HT-29 (cell line): Measurements from ENCODE around the gene TMEM235. TPM values are rescaled to one million over a fixed set of nuclear protein-coding genes. Genes with fewer than 3 reads are reported as not detected.

ENCODE experiments used
- DNase-seq: peaks from one replicate; pipeline ENCODE4 v3.0.0-alpha.2; 2015; ENCODE audit warnings: low spot score
- total RNA-seq: library from RNA; depleted of rRNA; stranded (reverse); fragments of >200 nt; shearing (Covaris generic); gene quantifications from 2 replicates; pipeline ENCODE4 v1.2.3, GENCODE V29; 2014; rRNA removed

TMEM235 gene
- total RNA-seq: not detected in 2 replicates

- no peak for DNase-seq
These were observed at the start of gene TMEM235 for GRCh38 chr17:78230996-78231935. Gene TMEM235, plus strand, starts transcription at chr17:78231631. Its CDS starts 393 bp downstream, at chr17:78232024.

- no peak for DNase-seq
These were observed 48.9 kb upstream of the TMEM235 start for GRCh38 chr17:78182504-78182903.

DNA sequence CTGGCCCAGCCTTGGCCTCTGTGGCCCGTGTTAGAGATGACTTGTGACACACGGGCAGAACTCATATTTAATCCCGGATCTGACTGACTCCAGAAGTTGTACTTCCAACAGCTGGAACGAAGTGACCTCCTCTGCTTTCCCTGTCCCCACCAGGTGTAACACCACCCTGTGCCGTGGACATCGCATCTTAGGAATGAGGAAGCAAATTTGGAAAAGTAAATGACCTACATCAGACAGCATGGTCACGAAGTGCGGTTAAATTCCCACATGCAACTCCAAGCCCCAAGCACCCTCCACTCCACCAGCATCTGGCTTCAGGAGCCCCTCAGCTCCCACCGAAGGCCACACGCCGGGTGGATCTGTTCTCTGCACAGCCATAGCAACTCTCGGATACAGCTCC is 47.5 kb upstream of the TMEM235 start:
- DNase-seq: no peak

DNA sequence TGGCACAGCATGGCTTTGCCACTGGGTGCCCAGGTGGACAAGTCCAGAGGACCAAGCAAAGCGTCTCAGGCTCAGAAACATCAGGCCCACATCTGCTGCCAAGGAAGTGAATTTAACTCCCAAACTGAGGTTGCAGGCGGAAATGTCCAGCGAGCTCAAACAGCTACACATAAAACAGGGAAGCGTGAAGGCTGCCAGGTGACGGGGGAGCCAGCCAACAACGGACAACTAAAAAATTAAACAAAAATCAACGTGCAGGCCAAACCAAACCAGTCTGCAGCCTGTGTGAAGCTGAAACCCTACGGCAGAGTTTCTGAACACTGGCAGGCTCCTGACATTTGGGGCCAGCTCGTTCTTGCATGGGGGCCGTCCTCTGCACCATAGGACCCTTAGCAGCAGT is 47.1 kb upstream of the TMEM235 start:
- DNase-seq: no peak

DNA sequence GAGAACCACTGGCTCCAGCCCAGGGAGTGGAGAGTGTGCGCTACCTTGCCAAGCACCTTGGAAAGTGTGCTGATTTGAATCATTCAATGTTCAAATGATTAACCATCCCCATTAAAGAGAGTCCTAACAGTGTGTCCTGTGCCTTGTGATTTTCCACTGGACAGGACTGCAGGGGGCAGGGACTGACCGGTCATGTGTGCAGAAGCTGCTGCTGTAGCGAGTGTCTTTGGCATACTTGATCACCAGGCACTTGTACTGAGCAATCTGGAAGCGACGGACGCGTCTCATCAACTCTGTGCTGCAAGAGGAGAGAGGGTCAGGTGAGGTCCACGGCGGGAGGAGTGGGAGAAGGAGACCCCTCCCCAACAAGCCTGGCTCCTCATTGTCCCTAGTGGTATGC is 46.6 kb upstream of the TMEM235 start:
- DNase-seq: no peak

- peak; percentile 68 for DNase-seq
These were observed 45.3 kb upstream of the TMEM235 start for GRCh38 chr17:78185981-78186691.

DNA sequence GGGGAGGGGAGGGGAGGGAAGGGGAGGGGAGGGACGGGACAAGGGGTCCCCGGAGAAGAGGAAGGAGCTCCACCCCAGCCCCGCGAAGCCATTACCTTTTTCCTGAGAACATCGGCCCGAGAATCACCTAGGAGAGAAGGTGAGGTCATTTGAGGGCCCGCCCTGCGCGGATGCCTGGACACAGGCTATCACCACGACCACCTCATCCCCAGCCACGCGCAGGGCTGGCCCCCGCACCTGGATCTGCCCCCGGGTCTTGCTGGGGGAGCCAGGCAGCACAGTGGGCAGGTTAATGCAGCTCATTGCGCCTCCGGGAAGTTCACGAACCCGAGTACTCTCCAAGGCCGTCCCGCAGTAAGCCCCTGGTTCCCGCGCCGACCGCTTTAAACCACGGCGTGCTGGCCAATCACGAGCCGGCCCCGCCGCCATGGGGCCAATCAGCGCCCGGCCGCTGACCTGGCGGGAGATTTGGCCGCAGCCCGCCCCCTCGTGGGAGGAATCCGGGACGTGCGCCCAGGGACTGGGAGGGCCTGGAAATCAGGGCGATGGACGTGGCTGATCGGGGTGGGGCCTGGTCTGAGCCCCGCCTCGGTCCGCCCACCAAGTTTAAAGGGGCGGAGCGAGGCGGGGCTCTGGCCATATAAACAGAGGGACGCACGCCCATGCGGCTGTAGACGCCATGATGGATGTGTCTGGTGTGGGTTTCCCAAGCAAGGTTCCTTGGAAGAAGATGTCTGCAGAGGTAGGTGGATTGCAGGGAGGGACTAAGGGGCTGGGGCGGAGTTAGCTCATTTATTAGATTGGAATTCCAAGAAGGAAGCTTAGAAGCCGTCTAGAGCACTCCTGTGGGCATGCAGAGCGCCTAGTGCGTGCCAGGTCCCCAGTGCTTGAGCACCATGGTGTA is 44.5 kb upstream of the TMEM235 start, which contains the start of the genes AFMID and TK1:
Gene AFMID (plus strand): TSS at position 671 of the 904 bp plus-strand sequence. CDS start 9 bp downstream, at position 680.
Gene TK1 (minus strand): TSS at position 361 of the 904 bp plus-strand sequence. CDS start 58 bp downstream, at position 303.
- DNase-seq: peak; percentile 99

- DNase-seq: no peak
These were observed 34.7 kb upstream of the TMEM235 start for GRCh38 chr17:78196716-78197115.

DNA sequence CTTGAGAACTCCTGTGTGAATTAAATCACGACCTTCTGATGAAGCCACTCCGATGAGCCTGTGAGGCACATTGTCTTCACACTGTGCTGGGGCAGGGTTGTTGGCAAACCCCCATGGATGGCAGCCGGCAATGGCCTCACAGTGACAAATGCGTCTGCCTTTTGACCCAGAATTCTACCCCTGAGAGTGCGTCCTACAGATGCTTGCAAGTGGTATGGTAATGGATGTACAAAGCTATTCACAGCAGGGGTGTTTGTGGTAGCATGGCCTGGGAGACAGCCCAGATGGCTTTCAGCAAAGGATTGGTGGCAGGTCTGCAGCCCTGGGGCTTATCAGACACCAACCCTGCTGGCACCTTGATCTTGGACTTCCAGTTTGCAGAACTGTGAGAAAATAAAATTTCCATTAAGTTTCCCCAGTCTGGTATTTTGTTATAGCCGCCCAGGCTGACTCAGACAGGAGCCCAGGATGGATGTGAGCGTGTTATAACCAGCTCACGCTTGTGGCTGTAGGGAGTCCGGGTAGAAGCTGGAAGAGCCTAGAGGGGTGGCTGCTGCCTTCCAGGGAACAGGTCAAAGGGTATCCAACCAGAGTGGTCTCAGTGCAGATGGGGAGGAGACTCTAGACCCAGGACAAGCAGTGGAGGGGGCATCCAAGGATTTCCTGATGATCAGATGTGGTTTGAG is 34.1 kb upstream of the TMEM235 start:
- DNase-seq: no peak

- no peak for DNase-seq
These were observed 31.0 kb upstream of the TMEM235 start for GRCh38 chr17:78200451-78200850.

- DNase-seq: no peak
These were observed 28.8 kb upstream of the TMEM235 start for GRCh38 chr17:78202666-78203065.

- DNase-seq: no peak
These were observed 26.9 kb upstream of the TMEM235 start for GRCh38 chr17:78204387-78205123.

- DNase-seq: no peak
These were observed 26.2 kb upstream of the TMEM235 start for GRCh38 chr17:78205124-78205775.

DNA sequence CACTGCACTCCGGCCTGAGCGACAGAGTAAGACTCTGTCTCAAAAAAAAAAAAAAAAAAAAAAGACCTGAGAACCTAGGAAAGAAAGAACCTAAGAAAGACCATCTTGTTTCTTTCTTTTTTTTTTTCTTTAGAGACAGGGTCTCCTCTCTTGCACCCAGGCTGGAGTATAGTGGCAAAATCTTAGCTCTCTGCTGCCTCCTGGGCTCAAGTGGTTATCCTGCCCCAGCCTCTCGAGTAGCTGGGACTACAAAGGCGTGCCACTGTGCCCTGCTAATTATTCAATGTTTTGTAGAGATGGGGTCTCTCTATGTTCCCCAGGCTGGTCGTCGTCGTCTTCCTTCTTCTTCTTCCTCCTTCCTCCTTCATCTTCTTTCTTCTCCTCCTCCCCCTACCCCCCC is 25.1 kb upstream of the TMEM235 start:
- DNase-seq: no peak

- DNase-seq: no peak
These were observed 22.9 kb upstream of the TMEM235 start for GRCh38 chr17:78208486-78208885.

- no peak for DNase-seq
These were observed 21.3 kb upstream of the TMEM235 start for GRCh38 chr17:78210111-78210510.

- DNase-seq: no peak
These were observed 20.4 kb upstream of the TMEM235 start for GRCh38 chr17:78211032-78211431.

- peak; percentile 89 for DNase-seq
These were observed 17.3 kb upstream of the TMEM235 start, which contains the start of gene BIRC5 for GRCh38 chr17:78214016-78214705. Gene BIRC5, plus strand, starts transcription at chr17:78214253. Its CDS starts 64 bp downstream, at chr17:78214317.

DNA sequence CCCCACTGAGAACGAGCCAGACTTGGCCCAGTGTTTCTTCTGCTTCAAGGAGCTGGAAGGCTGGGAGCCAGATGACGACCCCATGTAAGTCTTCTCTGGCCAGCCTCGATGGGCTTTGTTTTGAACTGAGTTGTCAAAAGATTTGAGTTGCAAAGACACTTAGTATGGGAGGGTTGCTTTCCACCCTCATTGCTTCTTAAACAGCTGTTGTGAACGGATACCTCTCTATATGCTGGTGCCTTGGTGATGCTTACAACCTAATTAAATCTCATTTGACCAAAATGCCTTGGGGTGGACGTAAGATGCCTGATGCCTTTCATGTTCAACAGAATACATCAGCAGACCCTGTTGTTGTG is 16.7 kb upstream of the TMEM235 start:
- peak; percentile 16 for DNase-seq
